ENCODE measurements around the gene MT1HL1.

Gene MT1HL1

DNA sequence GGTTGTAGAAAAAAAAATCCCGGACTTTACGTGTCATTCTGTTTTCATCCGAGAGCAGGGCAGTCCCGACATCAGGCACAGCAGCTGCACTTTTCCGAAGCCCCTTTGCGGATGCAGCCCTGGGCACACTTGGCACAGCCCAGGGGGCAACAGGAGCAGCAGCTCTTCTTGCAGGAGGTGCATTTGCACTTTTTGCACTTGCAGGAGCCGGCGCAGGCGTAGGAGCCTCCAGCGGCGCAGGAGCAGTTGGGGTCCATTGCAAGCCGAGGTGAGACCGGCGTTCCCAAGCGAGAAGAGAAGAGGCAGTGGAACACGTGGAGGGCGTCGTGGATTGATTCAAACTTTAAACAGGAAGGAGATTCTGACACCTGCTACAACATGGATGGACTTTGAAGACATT, at the start of gene MT1HL1:
MT1HL1 (minus strand) TSS at position 326 of the 400 bp plus-strand sequence; CDS start at position 257, 69 bp downstream.
- DNase-seq, result no peak

DNA sequence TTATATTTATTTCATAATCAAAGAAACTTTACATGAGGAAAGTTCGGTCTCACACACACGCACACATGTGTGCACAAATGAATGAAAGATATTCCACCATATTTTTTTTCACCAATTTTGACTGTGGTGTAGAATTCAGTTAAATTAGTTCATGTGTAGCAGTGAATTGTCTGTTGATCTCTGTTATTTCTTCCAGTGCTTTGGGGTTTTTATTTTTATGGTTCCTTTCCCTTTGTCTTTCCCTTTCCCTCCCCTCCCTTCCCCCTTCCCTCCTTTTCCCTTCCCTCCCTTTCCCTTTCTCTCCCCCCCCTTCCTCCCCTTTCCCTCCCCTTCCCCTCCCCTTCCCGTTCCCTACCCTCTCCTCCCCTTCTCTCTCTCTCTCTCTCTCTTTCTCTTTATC, 46.7 kb upstream of the MT1HL1 start:
- DNase-seq, result no peak

DNA sequence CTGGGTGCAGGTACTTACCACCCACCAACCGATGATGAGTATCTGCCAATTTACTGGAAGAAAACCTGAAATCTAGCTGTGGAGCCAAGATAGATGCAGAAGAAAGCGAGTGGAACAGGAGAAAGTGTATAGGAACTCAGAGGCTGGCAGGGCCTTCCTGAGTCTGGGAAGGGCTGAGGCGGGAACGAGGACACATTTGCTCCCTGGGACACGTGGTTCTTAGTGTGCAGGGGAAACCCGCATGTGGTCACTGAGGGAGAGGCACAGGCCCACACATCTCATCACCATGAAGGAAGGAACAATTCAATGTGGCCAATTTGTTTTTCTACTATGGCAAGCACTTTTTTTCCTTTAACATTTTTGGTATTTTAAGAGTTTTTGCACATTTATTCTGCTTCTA, 45.9 kb upstream of the MT1HL1 start:
- DNase-seq, result no peak

DNA sequence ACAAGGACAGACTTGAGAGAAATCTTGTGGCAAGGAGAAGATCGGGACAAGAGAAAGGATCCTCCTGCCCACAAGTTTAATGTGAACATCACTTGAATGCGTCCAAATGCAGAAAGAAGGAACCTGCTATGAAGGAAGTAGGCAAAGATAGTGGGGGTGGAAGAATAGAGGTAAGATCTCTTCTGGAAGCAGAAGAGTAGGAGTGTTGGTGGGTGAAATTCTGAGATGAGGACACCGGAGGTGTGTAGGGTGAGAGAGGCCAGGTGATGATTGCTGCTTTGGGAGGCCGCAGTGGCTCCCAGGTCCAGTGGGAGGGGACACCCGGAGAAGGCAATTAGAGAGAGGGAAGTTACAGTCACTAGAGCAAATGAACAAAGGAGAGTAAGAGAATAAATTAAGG, 44.6 kb upstream of the MT1HL1 start:
- no peak for DNase-seq

DNA sequence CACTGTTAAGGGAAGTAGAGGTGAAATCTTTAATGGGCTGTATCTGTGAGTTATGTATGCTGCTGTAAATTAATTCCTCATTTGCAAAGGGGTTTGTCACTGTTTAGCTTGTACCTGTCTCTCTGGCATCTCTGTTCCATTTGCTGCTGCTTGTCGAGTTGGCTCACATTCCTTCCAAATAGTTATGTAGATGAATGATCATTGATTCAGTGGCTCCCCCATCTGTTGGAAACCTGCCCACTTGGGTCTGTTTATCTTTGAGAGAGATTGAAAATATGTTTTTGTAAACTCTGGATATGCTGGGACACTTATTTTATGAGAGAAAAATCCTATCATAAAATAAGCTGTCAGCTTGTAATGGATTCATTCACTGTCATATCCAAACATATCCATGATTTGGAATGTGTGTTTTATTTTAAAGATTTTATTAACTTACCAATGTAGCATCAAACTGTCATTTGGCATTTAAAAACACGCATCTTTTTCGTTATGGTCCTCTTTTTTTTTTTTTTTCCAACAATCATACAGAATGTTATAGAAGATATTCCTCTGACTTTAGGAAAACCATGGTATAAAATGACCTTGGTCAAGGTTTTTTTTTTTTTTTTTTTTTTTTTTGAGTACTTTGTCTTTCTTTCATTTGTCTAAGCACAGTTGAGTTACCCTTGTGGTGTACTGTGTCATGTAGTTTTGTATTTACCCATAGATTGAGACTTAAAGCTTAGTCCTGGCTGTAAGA, 41.2 kb upstream of the MT1HL1 start:
- DNase-seq, result no peak

DNA sequence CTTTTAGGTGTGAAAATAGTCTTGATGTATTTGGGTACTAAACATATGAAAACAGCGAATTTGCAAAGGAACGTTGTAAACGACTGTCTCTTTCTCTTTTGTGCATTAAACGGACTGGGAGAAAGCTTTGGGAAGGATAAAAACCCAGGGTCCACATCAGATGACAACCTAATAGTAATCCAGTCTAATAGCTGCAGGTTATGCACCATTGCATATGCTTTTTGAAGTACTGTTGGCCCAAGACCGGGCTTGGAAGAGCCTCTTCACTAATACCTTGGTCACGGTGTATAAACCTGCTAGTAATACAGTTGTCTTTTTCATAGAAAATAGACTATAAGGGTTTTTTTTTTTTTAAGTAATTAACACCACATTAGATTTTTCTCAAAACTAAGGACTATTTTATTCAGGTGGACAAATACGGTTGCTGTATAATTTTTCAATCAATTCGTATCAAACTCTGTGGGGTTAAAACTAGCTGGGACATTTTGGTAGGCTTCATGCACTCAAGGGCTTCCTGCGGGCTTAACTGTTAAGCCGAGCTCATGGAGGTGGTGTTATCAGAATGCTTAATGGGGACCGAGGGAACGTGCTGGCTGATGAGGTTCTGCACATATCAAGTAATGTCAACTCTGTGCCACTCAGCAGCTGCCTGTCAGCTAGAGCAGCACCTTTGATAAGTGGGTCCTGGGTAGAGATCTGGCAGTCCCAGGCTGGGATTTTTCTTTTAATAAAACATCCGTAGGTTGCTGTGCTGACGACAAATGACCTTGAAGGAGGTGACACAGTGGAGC, 39.8 kb upstream of the MT1HL1 start:
- DNase-seq, result no peak

DNA sequence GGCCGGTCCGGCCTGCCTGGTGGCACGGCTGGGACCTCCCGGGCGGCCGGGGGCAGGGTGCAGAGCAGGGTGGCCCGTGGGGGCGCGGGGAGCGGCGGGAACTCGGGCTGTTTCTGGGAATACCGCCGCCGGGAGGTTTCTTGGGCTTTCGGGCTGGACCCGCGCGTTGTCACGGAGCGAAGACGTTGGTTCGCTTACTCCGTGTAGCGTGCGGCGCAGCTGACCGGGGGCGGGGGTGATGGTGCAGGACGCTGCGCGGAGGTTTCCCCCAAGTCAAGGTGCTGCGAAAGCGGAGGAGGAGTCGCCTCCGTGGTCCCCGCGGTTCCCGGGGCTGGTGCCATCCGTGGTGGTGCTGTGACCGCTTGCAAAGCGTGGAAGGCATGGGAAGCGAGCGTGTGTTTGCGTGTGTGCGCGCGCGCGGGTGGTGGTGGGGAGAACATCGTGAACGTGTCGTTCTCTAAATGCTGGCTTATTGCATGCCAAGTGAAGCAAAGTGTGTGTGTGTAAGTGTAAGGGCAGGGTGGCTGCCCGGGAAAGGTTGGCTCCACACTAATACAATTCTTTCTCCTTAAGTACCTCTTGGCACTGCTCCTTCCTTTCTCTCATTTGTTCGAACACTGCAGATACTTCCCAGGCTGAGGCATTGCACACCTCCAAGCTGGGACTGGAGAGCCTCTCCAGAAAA, 38.8 kb upstream of the MT1HL1 start:
- no peak for DNase-seq

DNA sequence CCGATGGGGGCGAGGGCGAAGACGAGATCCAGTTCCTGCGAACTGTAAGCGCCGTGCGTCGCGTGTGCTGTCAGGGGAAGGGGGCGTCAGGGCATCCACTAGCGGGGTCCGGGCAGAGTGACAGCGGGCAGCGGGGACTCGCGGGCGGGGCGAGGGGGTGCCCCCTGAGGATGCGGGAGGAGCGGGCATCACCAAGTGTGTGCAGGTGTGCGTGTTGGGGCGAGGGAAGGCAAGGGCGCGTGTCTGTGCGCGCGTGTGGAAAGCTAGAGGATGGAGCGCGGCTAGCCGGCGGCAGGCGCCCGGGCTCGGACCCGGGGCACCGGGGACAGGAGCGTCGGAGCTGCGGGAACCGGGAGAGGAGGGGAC, 38.3 kb upstream of the MT1HL1 start:
- peak; percentile 42 for DNase-seq

DNA sequence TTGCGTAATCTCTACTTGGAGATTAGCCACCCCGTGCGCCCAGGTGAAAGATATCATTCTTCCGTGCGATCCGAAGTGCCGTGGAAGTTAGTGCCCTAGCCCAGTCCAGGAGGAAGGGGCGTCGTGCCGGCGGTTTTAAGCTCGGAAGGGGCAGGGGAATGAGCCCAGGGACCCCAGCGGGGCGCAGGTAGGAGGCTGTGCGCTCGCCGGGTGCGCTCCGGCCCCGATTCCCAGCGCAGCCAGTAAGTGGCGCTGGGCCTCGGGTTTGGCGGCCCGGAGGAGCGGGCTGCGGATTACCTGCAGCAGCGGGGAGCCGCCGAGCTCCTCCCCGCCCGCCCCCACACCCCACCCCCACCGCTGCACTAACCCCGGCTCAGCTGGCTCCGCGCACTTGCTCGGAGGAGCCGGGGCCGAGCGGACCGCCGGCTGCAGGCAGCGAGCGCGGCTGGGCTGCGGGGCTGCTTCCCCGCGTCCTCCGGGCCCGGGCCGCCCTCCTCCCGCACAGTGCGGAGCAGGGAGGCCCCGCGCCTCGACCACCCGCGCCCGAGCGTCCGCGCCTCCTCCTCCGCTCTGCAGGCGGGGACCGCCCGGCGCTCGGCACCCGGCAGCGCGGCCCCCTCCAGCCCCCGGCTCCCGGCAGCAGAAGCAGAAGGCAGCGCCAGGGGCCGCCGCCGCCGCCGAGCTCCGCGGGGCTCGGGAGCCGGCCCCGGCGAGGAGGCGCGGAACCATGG, 37.7 kb upstream of the MT1HL1 start, which contains the start of gene RYR2:
RYR2 (plus strand) TSS at position 390 of the 731 bp plus-strand sequence; CDS start at position 728, 338 bp downstream.
- peak; percentile 57 for DNase-seq

DNA sequence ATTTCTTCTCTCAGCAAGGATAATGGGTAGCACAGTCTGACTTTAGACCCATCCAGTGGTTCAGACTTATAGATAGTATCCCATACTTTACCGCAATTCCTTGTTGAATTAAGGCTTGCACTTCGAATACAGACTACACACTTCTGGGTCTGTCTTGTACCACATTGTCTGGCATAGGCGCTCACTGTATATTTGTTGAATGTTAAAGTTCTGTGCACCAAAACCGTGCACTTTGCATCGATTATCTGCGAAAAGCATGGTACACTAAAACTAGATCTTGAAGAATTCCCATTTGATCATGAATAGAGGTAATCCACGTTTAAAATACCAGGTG, 37.2 kb upstream of the MT1HL1 start:
- DNase-seq, result no peak

DNA sequence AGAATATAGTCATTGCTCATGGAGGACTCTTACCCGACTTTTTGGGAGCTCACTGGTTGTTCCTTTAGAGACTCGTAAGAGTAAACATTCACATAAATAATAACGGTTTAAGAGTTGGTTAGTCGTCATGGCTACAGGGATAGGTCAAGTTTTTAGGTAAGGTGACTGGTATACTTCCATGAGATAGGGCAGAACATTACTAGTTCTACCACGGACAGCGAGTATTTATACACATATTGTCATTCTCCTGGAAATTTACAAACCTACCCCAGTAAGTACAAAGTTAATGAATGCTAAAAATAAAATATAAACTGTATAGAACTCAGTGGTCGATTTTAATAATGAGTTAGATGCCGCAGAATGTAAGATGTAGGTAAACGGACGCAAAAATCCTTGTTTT, 36.6 kb upstream of the MT1HL1 start:
- no peak for DNase-seq

DNA sequence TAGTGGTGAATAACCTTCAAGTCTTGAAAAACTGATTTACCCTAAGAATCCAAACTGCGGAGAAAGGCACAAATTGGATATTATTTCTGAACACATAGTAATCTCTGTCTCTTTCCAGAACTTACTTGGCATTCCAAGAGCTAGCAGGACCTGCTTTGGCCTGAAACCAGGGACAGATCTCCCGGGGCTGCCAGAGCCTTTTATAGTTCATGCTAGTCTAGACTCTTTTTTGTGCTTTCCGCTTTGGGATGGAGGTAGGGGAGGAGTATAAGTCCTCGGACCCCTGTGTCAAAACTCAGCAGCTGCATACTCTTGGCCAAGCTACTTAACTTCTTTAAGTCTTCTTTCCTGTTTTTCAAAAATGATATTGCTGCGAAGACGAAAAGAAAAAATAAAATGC, 34.0 kb upstream of the MT1HL1 start:
- DNase-seq, result no peak

DNA sequence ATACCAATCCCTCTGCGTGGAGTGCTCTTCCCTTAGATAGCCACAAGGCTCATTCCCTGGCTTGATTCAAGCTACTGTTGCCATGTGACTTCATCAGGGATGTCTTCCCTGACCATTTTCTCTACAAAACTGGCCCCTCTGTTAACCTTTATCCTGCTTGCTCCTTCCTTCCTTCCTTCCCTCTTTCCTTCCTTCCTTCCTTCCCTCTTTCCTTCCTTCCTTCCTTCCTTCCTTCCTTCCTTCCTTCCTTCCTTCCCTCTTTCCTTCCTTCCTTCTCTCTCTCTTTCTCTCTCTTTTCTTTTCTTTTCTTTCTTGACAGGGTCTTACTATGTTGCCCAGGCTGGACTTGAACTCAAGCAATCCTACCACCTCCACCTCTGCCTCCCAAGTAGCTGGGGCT, 31.5 kb upstream of the MT1HL1 start:
- no peak for DNase-seq

DNA sequence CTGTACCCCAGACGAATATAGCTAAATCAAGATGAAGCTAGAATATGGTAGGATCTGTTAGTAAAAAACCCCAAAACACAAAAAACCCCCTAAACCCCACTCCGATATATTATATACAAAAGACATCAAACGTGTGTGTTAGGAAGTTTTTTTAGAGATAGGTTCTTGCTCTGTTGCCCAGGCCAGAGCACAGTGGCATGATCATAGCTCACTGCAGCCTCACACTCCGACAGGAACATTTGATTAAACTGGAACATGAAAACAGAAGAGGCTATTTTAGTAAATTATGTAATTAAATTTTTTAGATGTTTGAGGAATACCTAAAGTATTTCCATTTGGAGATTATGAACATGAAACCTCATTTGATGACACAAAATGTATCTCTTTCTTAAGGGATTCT, 29.6 kb upstream of the MT1HL1 start:
- DNase-seq, result no peak

DNA sequence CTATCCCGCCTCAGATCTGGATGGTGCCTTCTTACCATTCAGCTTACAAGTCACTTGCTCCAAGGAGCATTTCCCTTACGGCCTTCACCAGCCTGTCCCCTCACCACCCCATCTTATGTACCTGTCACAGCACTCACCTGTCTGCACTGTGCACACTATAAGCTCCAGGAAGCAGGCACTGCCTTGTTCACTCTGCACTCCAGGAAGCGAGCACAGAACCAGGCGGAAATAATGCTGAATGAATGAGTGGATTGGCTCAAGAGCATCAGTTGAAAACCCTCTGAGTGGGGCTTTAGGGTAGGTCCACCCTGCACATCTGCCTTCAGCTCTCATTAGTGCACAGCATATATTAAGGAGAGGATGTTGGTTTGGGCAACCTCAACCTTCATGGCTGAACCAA, 28.8 kb upstream of the MT1HL1 start:
- DNase-seq, result no peak

DNA sequence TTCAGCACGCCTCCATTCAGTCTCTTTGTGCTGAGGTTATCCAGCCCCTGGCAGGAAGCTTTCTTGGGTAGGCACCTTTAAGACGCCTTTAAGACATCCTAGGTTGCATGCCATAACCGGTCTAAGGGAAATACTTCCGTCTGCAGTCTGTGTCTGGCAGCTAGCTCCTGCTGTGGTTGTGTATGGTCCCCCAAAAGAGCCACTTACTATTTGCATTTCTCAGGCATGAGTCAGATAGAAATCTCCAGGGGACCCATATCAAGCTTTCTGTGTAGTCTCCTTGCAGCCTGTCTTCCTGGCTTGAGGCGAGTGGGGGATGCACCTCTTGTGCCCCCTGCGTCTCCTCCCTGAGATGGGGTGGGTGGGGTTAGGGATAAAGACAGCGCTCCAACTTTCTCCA, 27.8 kb upstream of the MT1HL1 start:
- no peak for DNase-seq

DNA sequence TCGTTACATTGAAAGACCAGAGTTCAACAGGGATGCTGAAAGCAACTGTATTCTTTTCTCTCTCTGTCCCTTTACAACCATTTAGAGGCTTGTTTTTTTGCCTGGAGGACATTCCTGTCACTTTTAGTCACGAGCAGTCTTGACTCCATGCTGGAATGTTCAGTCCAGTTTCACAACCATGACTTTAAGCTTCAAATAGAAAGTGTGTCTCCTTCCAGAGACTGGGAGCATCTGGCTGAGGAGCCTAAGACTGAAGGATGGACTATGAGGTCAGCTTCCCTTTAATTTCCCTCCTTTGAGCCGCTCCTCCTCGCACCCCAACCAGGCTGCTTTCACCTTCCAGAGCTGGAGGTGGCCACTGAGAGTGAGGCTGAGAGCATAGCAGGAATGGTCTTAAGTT, 27.2 kb upstream of the MT1HL1 start:
- no peak for DNase-seq

DNA sequence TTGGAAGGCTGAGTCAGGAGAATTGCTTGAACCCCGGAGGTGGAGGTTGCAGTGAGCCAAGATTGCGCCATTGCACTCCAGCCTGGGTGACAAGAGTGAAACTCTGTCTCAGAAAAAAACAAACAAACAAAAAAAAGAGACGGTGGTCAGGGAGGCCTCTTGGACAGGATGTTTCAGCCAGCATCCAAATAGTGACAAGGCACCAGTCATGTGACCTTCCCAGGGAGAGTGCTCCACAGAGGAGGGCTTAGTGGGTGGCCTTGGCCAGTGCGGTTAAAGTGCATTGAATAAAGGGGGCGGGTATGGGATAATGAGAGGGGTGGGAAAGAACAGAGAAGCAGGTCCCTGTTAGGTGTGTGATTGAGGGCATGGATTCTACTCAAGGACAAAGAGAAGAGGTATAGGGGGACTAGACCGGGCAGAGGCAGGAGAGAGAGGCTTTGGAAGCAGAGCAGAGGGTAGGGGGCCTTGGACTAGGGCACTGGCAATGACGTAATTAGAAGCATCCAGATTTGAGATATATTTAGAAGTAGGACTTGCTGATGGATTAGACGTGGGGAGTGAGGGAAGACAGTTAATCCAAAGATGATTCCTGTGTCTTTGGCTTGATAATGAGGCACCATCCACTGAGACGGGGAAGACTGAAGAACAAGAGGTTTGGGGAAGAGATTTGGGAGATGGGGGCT, 25.8 kb upstream of the MT1HL1 start:
- DNase-seq, result no peak

DNA sequence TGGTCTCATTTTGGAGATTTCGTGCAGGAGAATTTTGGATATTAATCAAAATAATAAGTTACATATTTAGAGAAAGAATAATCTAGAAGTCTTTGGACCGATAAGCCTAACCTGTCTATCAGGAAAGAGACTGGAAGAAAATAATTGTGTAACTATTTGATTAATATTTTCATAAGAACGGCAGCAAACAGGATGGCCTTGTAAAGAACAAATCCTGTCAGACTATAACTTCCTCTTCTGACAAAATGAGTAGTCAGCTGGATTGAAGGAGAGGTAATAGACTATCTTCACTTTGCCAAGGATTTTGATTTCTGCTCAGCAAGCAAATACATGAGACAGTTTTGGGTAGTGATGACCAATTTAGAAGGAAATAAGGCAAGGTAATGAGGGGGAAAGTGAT, 25.0 kb upstream of the MT1HL1 start:
- DNase-seq, result no peak

DNA sequence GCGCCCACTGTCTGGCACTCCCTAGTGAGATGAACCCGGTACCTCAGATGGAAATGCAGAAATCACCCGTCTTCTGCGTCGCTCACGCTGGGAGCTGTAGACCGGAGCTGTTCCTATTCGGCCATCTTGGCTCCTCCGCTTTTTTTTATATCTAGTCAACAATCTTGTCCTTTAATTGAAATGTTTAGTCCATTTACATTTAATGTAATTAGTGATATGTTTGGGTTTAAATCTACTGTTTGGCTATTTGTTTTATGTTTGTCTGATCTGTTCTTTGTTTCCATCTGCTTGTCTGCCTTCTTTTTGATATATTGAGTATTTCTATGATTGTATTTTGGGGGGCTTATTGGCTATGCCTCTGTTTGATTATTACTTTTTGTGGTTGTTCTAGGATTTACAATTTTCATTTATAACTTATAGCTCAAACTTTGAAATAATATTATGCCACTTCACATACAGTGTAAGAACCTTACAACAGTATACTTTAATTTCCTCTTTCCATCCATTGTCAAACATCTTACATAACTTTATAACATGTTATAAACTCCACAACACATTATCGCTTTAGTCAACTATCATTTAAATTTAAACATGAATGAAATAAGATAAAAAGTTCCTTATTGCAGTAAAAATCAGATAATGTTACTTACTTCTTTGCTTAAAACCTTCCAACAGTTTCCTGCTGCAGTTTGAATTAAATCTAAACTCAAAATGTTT, 21.3 kb upstream of the MT1HL1 start:
- no peak for DNase-seq

DNA sequence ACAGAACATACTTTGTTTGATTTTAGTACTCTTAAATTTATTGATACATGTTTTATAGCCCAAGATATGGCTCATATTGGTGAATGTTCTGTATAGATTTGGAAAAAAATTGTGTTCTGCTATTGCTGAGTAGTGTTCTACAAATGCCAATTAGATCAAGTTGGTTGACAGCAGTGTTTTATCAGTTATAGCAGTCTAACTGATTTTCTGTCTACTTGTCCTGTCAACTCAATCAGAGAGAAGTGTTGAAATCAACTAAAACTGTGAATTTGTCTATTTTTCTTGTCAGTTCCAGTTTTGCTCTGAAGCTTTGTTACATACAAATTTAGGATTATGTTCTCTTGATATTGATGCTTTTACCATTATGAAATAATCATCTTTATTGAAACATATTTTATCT, 14.7 kb upstream of the MT1HL1 start:
- no peak for DNase-seq

DNA sequence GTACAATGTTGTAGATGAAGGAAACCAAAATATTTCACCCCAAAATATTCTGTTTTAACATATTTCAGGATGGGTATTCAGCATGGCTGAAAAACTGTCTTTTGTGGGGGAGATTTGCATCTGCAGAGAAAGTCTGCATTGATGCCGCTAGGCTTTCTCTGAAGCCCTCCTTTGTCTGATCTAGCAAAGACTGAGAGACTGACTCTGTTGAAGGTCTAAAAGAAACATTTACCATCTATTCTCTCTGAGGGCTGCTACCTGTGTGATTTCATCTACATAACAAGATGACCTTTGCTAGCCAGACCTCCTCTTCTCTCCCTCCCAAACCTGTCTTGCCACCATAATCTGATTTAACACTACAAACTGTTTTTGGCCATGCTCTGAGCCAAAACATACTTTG, 12.4 kb upstream of the MT1HL1 start:
- no peak for DNase-seq
